AG10803 (cell line): Measurements from ENCODE around the gene INKA2.
A peak's percentile ranks its signal among the peaks of the same experiment; 100 is the strongest.

ENCODE experiments used
- DNase-seq: peaks from one replicate; pipeline ENCODE4 v3.0.0; 2010; ENCODE audit warnings: low read depth
- H3K4me3 ChIP-seq: 2 replicates; pipeline ENCODE4 v1.5.1; 2011; ENCODE audit warnings: mild to moderate bottlenecking, low read length, control low read depth
- CTCF ChIP-seq: conservative IDR thresholded peaks from 2 replicates; pipeline ENCODE4 v1.5.1; 2011; ENCODE audit warnings: mild to moderate bottlenecking, low read length, control low read depth, inconsistent platforms

The INKA2 gene

GRCh38 chr1:111719674-111720132 is 19.5 kb downstream of the INKA2 start:
- H3K4me3 ChIP-seq = no peak overlapping the region
- TF ChIP-seq CTCF = no peak
- no peak for DNase-seq

- no peak for DNase-seq
- no peak overlapping the region for H3K4me3 ChIP-seq
- no peak for TF ChIP-seq CTCF
Observed at GRCh38 chr1:111719135-111719534, 20.1 kb downstream of the INKA2 start.

GRCh38 chr1:111717450-111717849 is 21.7 kb downstream of the INKA2 start:
- DNase-seq = no peak
- TF ChIP-seq CTCF = no peak
- no peak overlapping the region for H3K4me3 ChIP-seq

- TF ChIP-seq CTCF = no peak
- no peak overlapping the region for H3K4me3 ChIP-seq
- no peak for DNase-seq
Observed at GRCh38 chr1:111716333-111716732, 22.9 kb downstream of the INKA2 start.

GRCh38 chr1:111709986-111710385 is 29.2 kb downstream of the INKA2 start:
- no peak overlapping the region for H3K4me3 ChIP-seq
- DNase-seq = no peak
- TF ChIP-seq CTCF = no peak

- peak; percentile 53 for DNase-seq
- no peak for TF ChIP-seq CTCF
Observed at GRCh38 chr1:111707906-111708305, 31.3 kb downstream of the INKA2 start.

GRCh38 chr1:111706921-111707320 is 32.3 kb downstream of the INKA2 start:
- TF ChIP-seq CTCF = no peak
- H3K4me3 ChIP-seq = no peak overlapping the region
- no peak for DNase-seq

More at GRCh38 chr1:111707906-111708305, 31.3 kb downstream of the INKA2 start:
- H3K4me3 ChIP-seq = no peak overlapping the region
